H1 (cell line): Measurements from ENCODE around the gene DOCK9. TPM values are rescaled to one million over a fixed set of nuclear protein-coding genes. Genes with fewer than 3 reads are reported as not detected.

Source experiments
- CTCF ChIA-PET: fragments of 300-600 bp; sonication (Branson Sonifier 250); formaldehyde crosslinking; loops from one replicate; lab custom pipeline; 2021; ENCODE audit not compliant: partially characterized antibody; lab: Charles Lee
- POLR2A ChIA-PET: fragments of 300-600 bp; sonication (Branson Sonifier 250); formaldehyde crosslinking; loops from one replicate; lab custom pipeline; 2021; ENCODE audit warnings: inconsistent platforms; ENCODE audit not compliant: partially characterized antibody; lab: Charles Lee
- DNase-seq, 2 experiments: peaks; one replicate each; pipeline versions ENCODE4 v3.0.0 to v3.0.0-alpha.2; 2010 to 2022; ENCODE audit warnings: low spot score in 2 of 2, low read depth in 1 of 2, mixed read lengths in 1 of 2
- FAIRE-seq: peaks from 2 replicates; lab custom pipeline; 2011; peaks lifted over from hg19 to GRCh38; lab: Jason Lieb, UNC
- H2AFZ ChIP-seq: 2 replicates; pipeline ENCODE4 v1.8.1; 2012; ENCODE audit warnings: low read length, inconsistent platforms
- H2AK5ac ChIP-seq: 2 replicates; pipeline ENCODE4 v1.6.1; 2013; ENCODE audit warnings: low read depth, low read length
- H2BK120ac ChIP-seq: replicated peaks from 2 replicates; pipeline ENCODE3; 2013; ENCODE audit warnings: low read depth, low read length, inconsistent platforms
- H2BK12ac ChIP-seq: 2 replicates; pipeline ENCODE4 v1.6.1; 2013; ENCODE audit warnings: low read depth, low read length
- H2BK15ac ChIP-seq: 2 replicates; pipeline ENCODE4 v1.6.1; 2013; ENCODE audit warnings: low read length
- H2BK20ac ChIP-seq: 2 replicates; pipeline ENCODE4 v1.6.1; 2013; ENCODE audit warnings: low read length
- H2BK5ac ChIP-seq: 2 replicates; pipeline ENCODE4 v1.6.1; 2013; ENCODE audit warnings: low read depth, low read length
- H3K14ac ChIP-seq: 2 replicates; pipeline ENCODE4 v1.6.1; 2013; ENCODE audit warnings: inconsistent platforms; ENCODE audit not compliant: insufficient read length
- H3K18ac ChIP-seq: 2 replicates; pipeline ENCODE4 v1.6.1; 2013; ENCODE audit warnings: low read length; ENCODE audit errors: extremely low read depth
- H3K23ac ChIP-seq: 2 replicates; pipeline ENCODE4 v1.6.1; 2013; ENCODE audit warnings: inconsistent platforms; ENCODE audit not compliant: insufficient read length
- H3K23me2 ChIP-seq: 2 replicates; pipeline ENCODE4 v1.6.1; 2013; ENCODE audit warnings: low read depth, low read length
- H3K27ac ChIP-seq: 2 replicates; pipeline ENCODE4 v1.6.1; 2011; ENCODE audit warnings: low read depth, low read length, inconsistent platforms
- H3K27me3 ChIP-seq, 4 experiments: replicated peaks in 1 of 4; 1 replicate in 1 of 4; 2 replicates in 3 of 4; pipeline versions ENCODE4 v1.6.1 to v1.8.1; 2011 to 2013; ENCODE audit warnings: low read length in 3 of 4, mild to moderate bottlenecking in 3 of 4, inconsistent platforms in 2 of 4, mixed read lengths in 2 of 4, moderate library complexity in 1 of 4; ENCODE audit not compliant: control insufficient read depth in 3 of 4, insufficient read depth in 3 of 4; ENCODE audit errors: extremely low read depth in 1 of 4
- H3K36me3 ChIP-seq, 4 experiments: 2 replicates each; pipeline versions ENCODE4 v1.6.1 to v1.8.1; 2011 to 2013; ENCODE audit warnings: mild to moderate bottlenecking in 4 of 4, low read length in 3 of 4, moderate library complexity in 2 of 4, control low read depth in 1 of 4, inconsistent platforms in 1 of 4; ENCODE audit not compliant: insufficient read depth in 4 of 4, control insufficient read depth in 2 of 4
- H3K4ac ChIP-seq: replicated peaks from 2 replicates; pipeline ENCODE3; 2013; ENCODE audit warnings: low read length, low read depth, mixed read lengths, inconsistent platforms; ENCODE audit not compliant: insufficient read length
- H3K4me1 ChIP-seq, 4 experiments: replicated peaks in 1 of 4; 1 replicate in 1 of 4; 2 replicates in 3 of 4; pipeline versions ENCODE4 v1.6.1 to v1.8.1; 2011 to 2013; ENCODE audit warnings: low read length in 3 of 4, inconsistent platforms in 2 of 4, mixed read lengths in 1 of 4; ENCODE audit not compliant: insufficient read depth in 4 of 4, control insufficient read depth in 3 of 4
- H3K4me2 ChIP-seq, 2 experiments: 2 replicates each; pipeline versions ENCODE4 v1.6.1 to v1.8.1; 2011 to 2013; ENCODE audit warnings: low read depth in 2 of 2, low read length in 2 of 2, control low read depth in 1 of 2, inconsistent platforms in 1 of 2, mild to moderate bottlenecking in 1 of 2; ENCODE audit not compliant: insufficient read depth in 1 of 2
- H3K4me3 ChIP-seq, 4 experiments: fragments of 200-600, 300-600 bp in 1 of 4; sonication (generic), shearing (Covaris generic), sonication (Bioruptor Twin) in 1 of 4; 2 replicates each; pipeline versions ENCODE4 v1.5.1 to v1.8.1; 2011 to 2016; ENCODE audit warnings: low read length in 4 of 4, low read depth in 3 of 4, control low read depth in 2 of 4, inconsistent platforms in 2 of 4, mild to moderate bottlenecking in 2 of 4, mixed read lengths in 1 of 4, moderate library complexity in 1 of 4; ENCODE audit not compliant: insufficient read depth in 2 of 4; ENCODE audit errors: extremely low read depth in 1 of 4
- H3K56ac ChIP-seq: replicated peaks from 2 replicates; pipeline ENCODE3; 2013; ENCODE audit warnings: low read depth, mild to moderate bottlenecking, mixed read lengths, low read length, inconsistent platforms; ENCODE audit not compliant: insufficient read length
- H3K79me1 ChIP-seq: 2 replicates; pipeline ENCODE4 v1.6.1; 2013; ENCODE audit warnings: low read depth, low read length, control low read depth
- H3K79me2 ChIP-seq, 2 experiments: 2 replicates each; pipeline versions ENCODE4 v1.6.1 to v1.8.1; 2012 to 2013; ENCODE audit warnings: low read length in 2 of 2, mild to moderate bottlenecking in 2 of 2, inconsistent platforms in 1 of 2; ENCODE audit not compliant: insufficient read depth in 2 of 2, control insufficient read depth in 1 of 2
- H3K9ac ChIP-seq, 4 experiments: replicated peaks in 1 of 4; 1 replicate in 1 of 4; 2 replicates in 3 of 4; pipeline versions ENCODE4 v1.6.1 to v1.8.1; 2011 to 2013; ENCODE audit warnings: low read depth in 3 of 4, low read length in 3 of 4, control low read depth in 2 of 4, mild to moderate bottlenecking in 2 of 4, moderate library complexity in 2 of 4, inconsistent platforms in 1 of 4; ENCODE audit errors: extremely low read depth in 1 of 4
- H3K9me3 ChIP-seq, 2 experiments: 2 replicates each; pipeline versions ENCODE4 v1.6.1 to v1.8.1; 2012 to 2013; ENCODE audit warnings: mild to moderate bottlenecking in 2 of 2, moderate library complexity in 2 of 2, control low read depth in 1 of 2, inconsistent platforms in 1 of 2, low read depth in 1 of 2, low read length in 1 of 2, mixed read lengths in 1 of 2; ENCODE audit not compliant: insufficient read depth in 2 of 2
- H4K20me1 ChIP-seq, 2 experiments: replicated peaks in 1 of 2; 2 replicates each; pipeline versions ENCODE3 to v1.8.1; 2011 to 2013; ENCODE audit warnings: inconsistent platforms in 2 of 2, low read length in 2 of 2, mild to moderate bottlenecking in 1 of 2; ENCODE audit not compliant: insufficient read depth in 2 of 2, control insufficient read depth in 1 of 2
- H4K5ac ChIP-seq: 2 replicates; pipeline ENCODE4 v1.6.1; 2013; ENCODE audit warnings: low read length, low read depth, mixed read lengths, inconsistent platforms; ENCODE audit not compliant: insufficient read length
- H4K8ac ChIP-seq: 2 replicates; pipeline ENCODE4 v1.8.0; 2013; ENCODE audit warnings: mild to moderate bottlenecking, moderate library complexity, low read length, inconsistent platforms; ENCODE audit not compliant: insufficient read depth; ENCODE audit errors: extremely low read depth
- H4K91ac ChIP-seq: replicated peaks from 2 replicates; pipeline ENCODE3; 2013; ENCODE audit warnings: low read length, mixed read lengths, inconsistent platforms; ENCODE audit not compliant: insufficient read length
- ASH2L ChIP-seq: fragments of 200-600, 300-600 bp; sonication (generic); IDR thresholded peaks from one replicate; pipeline ENCODE4 v1.7.1; 2017; ENCODE audit warnings: low read length
- EP300 ChIP-seq, 2 experiments: IDR thresholded peaks; 1 replicate in 1 of 2; 2 replicates in 1 of 2; pipeline ENCODE4 v1.6.1; 2011 to 2012; ENCODE audit warnings: low read depth in 2 of 2, low read length in 2 of 2, mild to moderate bottlenecking in 2 of 2, borderline replicate concordance in 1 of 2, inconsistent platforms in 1 of 2, moderate library complexity in 1 of 2
- EZH2 ChIP-seq: fragments of 200-600 bp; sonication (generic); IDR thresholded peaks from 2 replicates; pipeline ENCODE4 v1.7.1; 2012; ENCODE audit warnings: low read depth, mild to moderate bottlenecking, moderate library complexity, low read length, inconsistent platforms; ENCODE audit not compliant: severe bottlenecking
- KDM5A ChIP-seq: fragments of 200-600 bp; IDR thresholded peaks from 2 replicates; pipeline ENCODE4 v1.7.1; 2012; ENCODE audit warnings: mild to moderate bottlenecking, low read length, inconsistent platforms, mixed read lengths
- NANOG ChIP-seq: IDR thresholded peaks from 2 replicates; pipeline ENCODE4 v1.6.1; 2011; ENCODE audit warnings: low read length, low read depth, mild to moderate bottlenecking, inconsistent platforms; ENCODE audit not compliant: insufficient read depth, poor library complexity, severe bottlenecking
- PHF8 ChIP-seq: fragments of 200-600 bp; sonication (generic); conservative IDR thresholded peaks from 2 replicates; pipeline ENCODE4 v1.7.1; 2012; ENCODE audit warnings: low read depth, mild to moderate bottlenecking, inconsistent platforms, low read length, moderate library complexity
- POU5F1 ChIP-seq: IDR thresholded peaks from 2 replicates; pipeline ENCODE4 v1.6.1; 2011; ENCODE audit warnings: low read depth, mild to moderate bottlenecking, low read length, moderate library complexity
- RAD21 ChIP-seq, 2 experiments: IDR thresholded peaks in 1 of 2; conservative IDR thresholded peaks in 1 of 2; 2 replicates each; pipeline ENCODE4 v1.6.1; 2011; ENCODE audit warnings: low read depth in 2 of 2, low read length in 2 of 2, improper control_type of control experiment in 1 of 2, inconsistent platforms in 1 of 2, mild to moderate bottlenecking in 1 of 2, moderate library complexity in 1 of 2
- RBBP5 ChIP-seq: IDR thresholded peaks from 2 replicates; pipeline ENCODE4 v1.7.1; 2012; ENCODE audit warnings: low read depth, mild to moderate bottlenecking, inconsistent platforms, low read length, moderate library complexity, borderline replicate concordance
- SP1 ChIP-seq: IDR thresholded peaks from 2 replicates; pipeline ENCODE4 v1.6.1; 2011; ENCODE audit warnings: low read depth, low read length
- SP4 ChIP-seq: IDR thresholded peaks from 2 replicates; pipeline ENCODE4 v1.6.1; 2012; ENCODE audit warnings: low read length, inconsistent platforms
- SUZ12 ChIP-seq: fragments of 200-600 bp; sonication (generic); IDR thresholded peaks from 2 replicates; pipeline ENCODE4 v1.6.1; 2012; ENCODE audit warnings: mild to moderate bottlenecking, inconsistent platforms, low read length, moderate library complexity, mixed read lengths
- TBP ChIP-seq: IDR thresholded peaks from 2 replicates; pipeline ENCODE4 v1.6.1; 2011; ENCODE audit warnings: low read depth, low read length, improper control_type of control experiment
- TCF12 ChIP-seq: IDR thresholded peaks from 2 replicates; pipeline ENCODE4 v1.6.1; 2011; ENCODE audit warnings: low read depth, mild to moderate bottlenecking, low read length
- WGBS, 2 experiments: shearing (Covaris generic) in 1 of 2; methylation state at CpG; one replicate each; pipeline versions ENCODE4 v1.1.6 to v1.1.7; 2013 to 2015; ENCODE audit warnings: low lambda C conversion rate in 2 of 2, mixed read lengths in 2 of 2, inconsistent platforms in 1 of 2, low coverage in 1 of 2, missing lambda C conversion rate in 1 of 2; ENCODE audit not compliant: insufficient replicate concordance in 2 of 2, insufficient coverage in 1 of 2, insufficient read length in 1 of 2; ENCODE audit errors: extremely low coverage in 1 of 2, missing lambda C conversion rate in 1 of 2; 5-methylcytosine and 5-hydroxymethylcytosine counted together
- polyA plus RNA-seq, 7 experiments: library from polyadenylated mRNA; depleted of rRNA in 3 of 7; stranded (reverse) in 5 of 7; unstranded in 2 of 7; fragments of >200 nt in 5 of 7; fragments of 200-250 nt in 2 of 7; gene quantifications; 1 replicate in 5 of 7; 2 replicates in 1 of 7; 4 replicates in 1 of 7; pipeline versions ENCODE4 v1.2.1 to v1.2.3, GENCODE V29; 2011 to 2013; ENCODE audit warnings: missing spikeins in 2 of 7, mixed read lengths in 2 of 7
- total RNA-seq: library from RNA; stranded (reverse); fragmentation: NEBNext Ultra II Directional; extraction: Animal tissue kit (Norgen Biotek cat#: 25700); gene quantifications from 2 replicates; pipeline ENCODE4 v1.2.1, GENCODE V29; 2021

The DOCK9 gene
- total and polyA plus RNA-seq, 2 of the 8 experiments (the other 6 are each of a cell fraction or from before 2014, with no cell fraction given), result 21.6 to 31.5 TPM

- no peak overlapping the region for H3K56ac ChIP-seq
- no peak overlapping the region for H3K14ac ChIP-seq
- no peaks in the 10 kb centered on the region; the same call in 1 of the 2 replicates for H3K23me2 ChIP-seq
- no peak for FAIRE-seq
- H3K9me3 ChIP-seq, result no peaks in the 10 kb centered on the region
- H3K4ac ChIP-seq, result no peak overlapping the region
- WGBS, 2 experiments, result 90% methylated on average over 7 of the region's 7 CpGs; no CpG with 5 or more reads in 1 of the 2 experiments
- H4K8ac ChIP-seq, result no peak overlapping the region
- no peak overlapping the region for H3K18ac ChIP-seq
- no peaks in the 10 kb centered on the region for H3K79me1 ChIP-seq
- H3K23ac ChIP-seq, result no peak overlapping the region
- H2BK5ac ChIP-seq, result no peak overlapping the region
- H3K27me3 ChIP-seq, result no peaks in the 10 kb centered on the region
- POLR2A ChIA-PET, result no interaction called here
- H2BK20ac ChIP-seq, result no peak overlapping the region
- H3K79me2 ChIP-seq, result no peaks in the 10 kb centered on the region
- H2BK12ac ChIP-seq, result no peak overlapping the region
- H4K5ac ChIP-seq, result no peak overlapping the region
- H3K9ac ChIP-seq, result no peak overlapping the region
- no peak overlapping the region for H2AFZ ChIP-seq
- H3K4me3 ChIP-seq, result no peak overlapping the region
- H2BK120ac ChIP-seq, result no peak overlapping the region
- no peak for DNase-seq
- no peaks in the 10 kb centered on the region for H3K36me3 ChIP-seq
- H4K20me1 ChIP-seq, result no peaks in the 10 kb centered on the region
- no peak overlapping the region for H3K4me2 ChIP-seq
- no peak overlapping the region for H3K27ac ChIP-seq
- H4K91ac ChIP-seq, result no peak overlapping the region
- no peak overlapping the region for H2AK5ac ChIP-seq
- no peak overlapping the region for H2BK15ac ChIP-seq
- H3K4me1 ChIP-seq, result no peaks in the 10 kb centered on the region
- CTCF ChIA-PET, result interaction anchor here (0.8 to 4.6 kb wide), 3 partner anchors 8 to 39 kb away, joined by 3 to 22 read pairs (median 5); no protein-coding TSS in a partner anchor
- TF ChIP-seq NANOG (no peak), KDM5A (no peak), SP1 (no peak), POU5F1 (no peak), RBBP5 (no peak), TBP (no peak), SUZ12 (no peak), EZH2 (no peak), EP300 (IDR thresholded peaks at IDR 0.05; ENCODE audit: borderline replicate concordance in 1 of 2, low read depth in 2 of 2, low read length in 2 of 2) (no peak), SP4 (no peak), TCF12 (no peak), RAD21 (IDR thresholded peaks at IDR 0.05 in 1 of 2, conservative IDR thresholded peaks at IDR 0.05 in 1 of 2; ENCODE audit: low read depth in 2 of 2, low read length in 2 of 2) (no peak), PHF8 (no peak), ASH2L (no peak)
Measured at GRCh38 chr13:98781905-98782304, 196.0 kb downstream of the DOCK9 start.
